HUDEP-2 (cell line): ENCODE measurements around the gene VEPH1.

ENCODE experiments used
- DNase-seq, 76 experiments: peaks; one replicate each; lab custom pipeline; 2025; ENCODE audit not compliant: unreplicated experiment in 76 of 76; lab: John Stamatoyannopoulos, UW

The VEPH1 gene

DNA sequence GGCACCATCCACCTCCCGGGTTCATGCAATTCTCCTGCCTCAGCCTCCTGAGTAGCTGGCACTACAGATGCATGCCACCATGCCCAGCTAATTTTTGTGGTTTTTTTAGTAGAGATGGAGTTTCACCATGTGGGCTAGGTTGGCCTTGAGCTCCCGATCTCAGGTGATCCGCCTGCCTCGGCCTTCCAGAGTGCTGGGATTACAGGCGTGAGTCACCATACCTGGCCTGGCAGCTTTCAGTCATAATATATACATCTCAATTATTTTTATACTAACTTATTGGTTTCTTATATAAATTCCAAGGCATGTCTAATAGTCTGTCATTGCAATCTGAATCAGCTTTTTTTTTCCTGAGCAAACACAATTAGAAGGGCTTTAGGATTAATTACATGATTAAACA, 269.3 kb downstream of the VEPH1 start:
- DNase-seq: no peak

DNA sequence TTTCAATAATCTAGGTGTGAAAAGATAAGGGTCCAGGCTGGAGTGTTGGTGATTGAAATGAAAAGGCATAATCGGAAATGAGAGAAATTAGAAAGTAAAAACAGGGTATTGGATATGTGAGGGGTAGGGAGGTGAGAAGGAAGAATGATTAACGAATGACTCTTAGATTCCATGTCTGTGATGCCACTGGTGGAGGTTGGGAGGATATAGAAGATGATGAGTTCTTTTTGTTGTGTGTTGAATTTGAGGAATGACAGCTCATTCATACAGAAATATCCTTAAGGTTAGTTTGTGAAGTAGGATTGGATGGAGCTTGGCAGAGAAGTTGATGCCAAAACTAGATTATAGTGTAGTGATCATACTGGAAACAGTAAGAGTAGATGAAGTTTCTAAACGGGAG, 271.1 kb downstream of the VEPH1 start:
- DNase-seq: no peak

GRCh38 chr3:157231071-157231470, 272.1 kb downstream of the VEPH1 start:
- no peak for DNase-seq

GRCh38 chr3:157226173-157226847, 276.9 kb downstream of the VEPH1 start:
- DNase-seq: no peak

DNA sequence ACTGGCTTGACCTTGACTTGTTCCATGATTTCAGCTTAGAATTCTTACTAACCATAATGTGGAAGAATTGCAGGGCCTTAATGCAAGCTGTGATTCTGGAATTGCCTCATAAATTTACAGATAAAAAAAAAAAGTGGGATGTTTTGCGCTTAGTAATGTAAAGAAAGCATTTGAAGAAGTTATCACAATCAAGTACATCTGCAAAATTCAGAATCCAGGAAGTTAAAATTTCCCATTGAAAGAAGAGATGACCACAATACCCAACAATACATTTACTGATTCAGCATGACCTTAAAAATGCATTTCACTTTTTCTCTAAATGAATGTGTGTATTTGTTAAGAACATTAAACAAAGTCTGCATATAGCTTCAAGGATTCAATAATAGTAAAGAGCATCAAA, 278.2 kb downstream of the VEPH1 start:
- no peak for DNase-seq

DNA sequence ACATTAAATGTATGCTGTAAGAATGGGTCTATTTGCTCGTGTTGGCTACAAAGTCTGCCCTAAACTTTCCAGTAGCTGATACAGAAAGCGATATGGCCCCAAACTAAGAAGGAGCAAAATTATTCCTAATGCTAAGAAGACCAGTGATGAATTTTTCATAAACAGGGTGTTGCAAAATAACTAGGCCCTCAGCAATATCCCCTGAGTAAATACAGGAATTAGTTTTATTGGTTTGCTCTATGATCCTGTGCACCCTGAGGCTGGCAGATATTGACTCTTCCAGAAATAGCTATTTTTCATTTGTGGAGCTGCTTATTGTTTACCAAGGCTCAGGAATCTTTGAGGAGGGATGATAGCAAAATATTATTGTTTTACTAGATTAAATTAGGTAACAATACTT, 282.3 kb downstream of the VEPH1 start:
- no peak for DNase-seq

- no peak for DNase-seq
These were observed 283.0 kb downstream of the VEPH1 start for GRCh38 chr3:157220211-157220610.

- DNase-seq: no peak
These were observed 284.0 kb downstream of the VEPH1 start for GRCh38 chr3:157219215-157219614.
